Vagina (tissue), 2 donors: ENCODE measurements around the gene ADGRL1.

Experiments
- POLR2A ChIP-seq, 2 donors: fragments of 450-650 bp; IDR thresholded peaks; one replicate each; pipeline ENCODE4 v1.6.1; 2017; ENCODE audit warnings: antibody characterized with exemption in 2 of 2, mild to moderate bottlenecking in 2 of 2, moderate library complexity in 2 of 2
- TF ChIP-seq, protein P1 (sequence below), 3 experiments: fragments of 450-650 bp in 2 of 3; fragments of 200-600 bp in 1 of 3; sonication (generic) in 1 of 3; IDR thresholded peaks; one replicate each; pipeline ENCODE4 v1.5.1; 2017 to 2019; ENCODE audit warnings: antibody characterized with exemption in 3 of 3, mild to moderate bottlenecking in 2 of 3, moderate library complexity in 2 of 3

DNA sequence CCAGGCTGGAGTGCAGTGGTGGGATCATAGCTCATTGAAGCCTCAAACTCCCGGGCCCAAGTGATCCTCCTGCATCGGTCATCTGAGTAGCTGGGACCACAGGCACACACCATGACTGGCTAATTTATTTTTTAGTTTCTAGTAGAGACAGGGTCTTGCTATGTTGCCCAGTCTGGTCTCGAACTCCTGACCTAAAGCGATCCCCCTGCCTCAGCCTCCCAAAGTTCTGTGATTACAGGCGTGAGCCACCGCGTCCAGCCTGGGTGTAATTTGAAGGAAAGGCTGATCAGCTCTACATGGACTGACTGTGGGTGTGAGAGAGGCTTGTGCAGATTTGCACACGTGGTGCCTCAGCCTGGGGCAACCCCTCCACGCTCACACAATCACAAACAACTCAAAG, 31.1 kb downstream of the ADGRL1 start:
- TF ChIP-seq, protein P1, sequence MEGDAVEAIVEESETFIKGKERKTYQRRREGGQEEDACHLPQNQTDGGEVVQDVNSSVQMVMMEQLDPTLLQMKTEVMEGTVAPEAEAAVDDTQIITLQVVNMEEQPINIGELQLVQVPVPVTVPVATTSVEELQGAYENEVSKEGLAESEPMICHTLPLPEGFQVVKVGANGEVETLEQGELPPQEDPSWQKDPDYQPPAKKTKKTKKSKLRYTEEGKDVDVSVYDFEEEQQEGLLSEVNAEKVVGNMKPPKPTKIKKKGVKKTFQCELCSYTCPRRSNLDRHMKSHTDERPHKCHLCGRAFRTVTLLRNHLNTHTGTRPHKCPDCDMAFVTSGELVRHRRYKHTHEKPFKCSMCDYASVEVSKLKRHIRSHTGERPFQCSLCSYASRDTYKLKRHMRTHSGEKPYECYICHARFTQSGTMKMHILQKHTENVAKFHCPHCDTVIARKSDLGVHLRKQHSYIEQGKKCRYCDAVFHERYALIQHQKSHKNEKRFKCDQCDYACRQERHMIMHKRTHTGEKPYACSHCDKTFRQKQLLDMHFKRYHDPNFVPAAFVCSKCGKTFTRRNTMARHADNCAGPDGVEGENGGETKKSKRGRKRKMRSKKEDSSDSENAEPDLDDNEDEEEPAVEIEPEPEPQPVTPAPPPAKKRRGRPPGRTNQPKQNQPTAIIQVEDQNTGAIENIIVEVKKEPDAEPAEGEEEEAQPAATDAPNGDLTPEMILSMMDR (IDR thresholded peaks at IDR 0.05), result no peak
- no peak for TF ChIP-seq POLR2A (IDR thresholded peaks at IDR 0.05)
